GM19395 (cell line): ENCODE results near the gene SSPN.
"Not testable (repeated sequence)": the region's sequence is repeated elsewhere in the genome, so short reads cannot be mapped to it uniquely, and the experiment has no call there.

Experiments
- ATAC-seq: cut with Tn5 transposase; IDR thresholded peaks from one replicate; pipeline ENCODE4 v1.9.1; 2021; ENCODE audit warnings: mild to moderate bottlenecking, moderate library complexity; ENCODE audit not compliant: unreplicated experiment

The SSPN gene

GRCh38 chr12:26226629-26227360 is 31.4 kb downstream of the SSPN start:
- no peak for ATAC-seq

- ATAC-seq = no peak
Observed at GRCh38 chr12:26227361-26227745, 32.0 kb downstream of the SSPN start.

- no peak for ATAC-seq
Observed at GRCh38 chr12:26229910-26230309, 34.5 kb downstream of the SSPN start.

GRCh38 chr12:26231470-26231869 is 36.1 kb downstream of the SSPN start:
- no peak for ATAC-seq

GRCh38 chr12:26231921-26232320 is 36.5 kb downstream of the SSPN start:
- ATAC-seq = no peak

GRCh38 chr12:26233631-26234030 is 38.3 kb downstream of the SSPN start:
- ATAC-seq = no peak

- not testable (repeated sequence) for ATAC-seq
Observed at GRCh38 chr12:26235465-26235864, 40.1 kb downstream of the SSPN start.

- no peak for ATAC-seq
Observed at GRCh38 chr12:26238341-26239121, 43.2 kb downstream of the SSPN start.

- ATAC-seq = no peak
Observed at GRCh38 chr12:26239122-26239851, 43.9 kb downstream of the SSPN start.

GRCh38 chr12:26239852-26240815 is 44.8 kb downstream of the SSPN start:
- ATAC-seq = no peak

GRCh38 chr12:26241080-26241479 is 45.7 kb downstream of the SSPN start:
- ATAC-seq = no peak

- ATAC-seq = no peak
Observed at GRCh38 chr12:26242683-26243082, 47.3 kb downstream of the SSPN start.

GRCh38 chr12:26244503-26244902 is 49.1 kb downstream of the SSPN start:
- no peak for ATAC-seq

- no peak for ATAC-seq
Observed at GRCh38 chr12:26245175-26245942, 50.0 kb downstream of the SSPN start.

- ATAC-seq = no peak
Observed at GRCh38 chr12:26246483-26247164, 51.3 kb downstream of the SSPN start.

GRCh38 chr12:26247873-26248272 is 52.5 kb downstream of the SSPN start:
- no peak for ATAC-seq

- no peak for ATAC-seq
Observed at GRCh38 chr12:26250801-26251200, 55.4 kb downstream of the SSPN start.

GRCh38 chr12:26251600-26251999 is 56.2 kb downstream of the SSPN start:
- ATAC-seq = no peak

- ATAC-seq = no peak
Observed at GRCh38 chr12:26252946-26253345, 57.6 kb downstream of the SSPN start.
